Liver (tissue), 9 donors: ENCODE measurements around the gene POMC. TPM values are rescaled to one million over a fixed set of nuclear protein-coding genes. Genes with fewer than 3 reads are reported as not detected.

Experiments used
- DNase-seq: peaks from one replicate; pipeline ENCODE4 v3.0.0-alpha.2; 2017; ENCODE audit warnings: low spot score
- H3K27ac ChIP-seq, 2 donors: one replicate each; pipeline ENCODE4 v1.7.0; 2013; ENCODE audit warnings: inconsistent platforms in 2 of 2, low read length in 2 of 2, control low read depth in 1 of 2, low read depth in 1 of 2, mild to moderate bottlenecking in 1 of 2
- H3K27me3 ChIP-seq, 4 donors: one replicate each; pipeline versions ENCODE4 v1.6.1 to v1.7.0; 2013; ENCODE audit warnings: low read length in 3 of 4, inconsistent platforms in 1 of 4, mild to moderate bottlenecking in 1 of 4, moderate library complexity in 1 of 4; ENCODE audit not compliant: control insufficient read depth in 4 of 4, insufficient read depth in 4 of 4
- H3K36me3 ChIP-seq, 4 donors: one replicate each; pipeline versions ENCODE4 v1.6.1 to v1.7.0; 2013; ENCODE audit warnings: low read length in 3 of 4, mild to moderate bottlenecking in 3 of 4, low read depth in 1 of 4, moderate library complexity in 1 of 4; ENCODE audit not compliant: control insufficient read depth in 4 of 4, insufficient read depth in 3 of 4
- H3K4me1 ChIP-seq, 4 donors: one replicate each; pipeline versions ENCODE4 v1.6.1 to v1.7.0; 2013; ENCODE audit warnings: low read length in 3 of 4, mild to moderate bottlenecking in 3 of 4, moderate library complexity in 1 of 4; ENCODE audit not compliant: control insufficient read depth in 4 of 4, insufficient read depth in 4 of 4
- H3K4me3 ChIP-seq, 3 donors: one replicate each; pipeline versions ENCODE4 v1.6.1 to v1.7.0; 2013; ENCODE audit warnings: low read length in 3 of 3, control low read depth in 1 of 3, low read depth in 1 of 3, mild to moderate bottlenecking in 1 of 3
- H3K9ac ChIP-seq, 2 donors: one replicate each; pipeline ENCODE4 v1.7.0; 2013; ENCODE audit warnings: low read length in 2 of 2, mild to moderate bottlenecking in 2 of 2, moderate library complexity in 2 of 2, control low read depth in 1 of 2, low read depth in 1 of 2
- H3K9me3 ChIP-seq, 4 donors: one replicate each; pipeline versions ENCODE4 v1.6.1 to v1.7.0; 2013; ENCODE audit warnings: low read length in 3 of 4; ENCODE audit not compliant: control insufficient read depth in 4 of 4
- ATF3 ChIP-seq: IDR thresholded peaks from 2 replicates; pipeline ENCODE4 v1.6.1; 2016; ENCODE audit warnings: antibody characterized with exemption
- CTCF ChIP-seq: fragments of 150-350 bp; IDR thresholded peaks from 2 replicates; pipeline ENCODE4 v1.5.1; 2017; ENCODE audit warnings: improper control_type of control experiment, low read depth, low read length; ENCODE audit not compliant: missing input control
- EGR1 ChIP-seq, 2 donors: IDR thresholded peaks; 2 replicates each; pipeline ENCODE4 v1.6.1; 2016 to 2018; ENCODE audit warnings: antibody characterized with exemption in 2 of 2, low read depth in 2 of 2
- FOXA1 ChIP-seq: IDR thresholded peaks from 2 replicates; pipeline ENCODE4 v1.6.1; 2016; ENCODE audit warnings: antibody characterized with exemption
- FOXA2 ChIP-seq: IDR thresholded peaks from 2 replicates; pipeline ENCODE4 v1.6.1; 2016; ENCODE audit warnings: antibody characterized with exemption
- GABPA ChIP-seq, 2 donors: IDR thresholded peaks in 1 of 2; conservative IDR thresholded peaks in 1 of 2; 2 replicates each; pipeline ENCODE4 v1.6.1; 2016; ENCODE audit warnings: antibody characterized with exemption in 2 of 2, mild to moderate bottlenecking in 1 of 2, moderate library complexity in 1 of 2
- HNF4A ChIP-seq, 2 donors: conservative IDR thresholded peaks; 2 replicates each; pipeline ENCODE4 v1.6.1; 2016; ENCODE audit warnings: antibody characterized with exemption in 2 of 2, mild to moderate bottlenecking in 2 of 2
- HNF4G ChIP-seq: IDR thresholded peaks from 2 replicates; pipeline ENCODE4 v1.6.1; 2016; ENCODE audit warnings: antibody characterized with exemption
- JUND ChIP-seq, 2 donors: IDR thresholded peaks; 2 replicates each; pipeline ENCODE4 v1.6.1; 2016; ENCODE audit warnings: antibody characterized with exemption in 2 of 2
- MAX ChIP-seq: IDR thresholded peaks from 2 replicates; pipeline ENCODE4 v1.6.1; 2016; ENCODE audit warnings: antibody characterized with exemption
- NR2F2 ChIP-seq: IDR thresholded peaks from 2 replicates; pipeline ENCODE4 v1.6.1; 2016; ENCODE audit warnings: antibody characterized with exemption
- RAD21 ChIP-seq, 2 donors: IDR thresholded peaks; 2 replicates each; pipeline ENCODE4 v1.6.1; 2016; ENCODE audit warnings: antibody characterized with exemption in 2 of 2, mild to moderate bottlenecking in 2 of 2
- REST ChIP-seq: IDR thresholded peaks from 2 replicates; pipeline ENCODE4 v1.6.1; 2016; ENCODE audit warnings: antibody characterized with exemption, mild to moderate bottlenecking
- RXRA ChIP-seq, 2 donors: IDR thresholded peaks; 2 replicates each; pipeline ENCODE4 v1.6.1; 2017 to 2018; ENCODE audit warnings: antibody characterized with exemption in 2 of 2, mild to moderate bottlenecking in 1 of 2
- SP1 ChIP-seq: IDR thresholded peaks from 2 replicates; pipeline ENCODE4 v1.6.1; 2018; ENCODE audit warnings: antibody characterized with exemption, mild to moderate bottlenecking
- TAF1 ChIP-seq: conservative IDR thresholded peaks from 2 replicates; pipeline ENCODE4 v1.6.1; 2016; ENCODE audit warnings: antibody characterized with exemption, mild to moderate bottlenecking
- YY1 ChIP-seq: IDR thresholded peaks from 2 replicates; pipeline ENCODE4 v1.6.1; 2016; ENCODE audit warnings: antibody characterized with exemption, mild to moderate bottlenecking
- ZBTB33 ChIP-seq: IDR thresholded peaks from 2 replicates; pipeline ENCODE4 v1.6.1; 2016; ENCODE audit warnings: antibody characterized with exemption
- WGBS: extraction: QIAGEN DNeasy Blood & Tissue Kit; methylation state at CpG from one replicate; pipeline ENCODE4 v1.1.7; 2013; 5-methylcytosine and 5-hydroxymethylcytosine counted together
- polyA plus RNA-seq, 2 donors: library from polyadenylated mRNA; stranded (reverse) in 1 of 2; unstranded in 1 of 2; fragments of 200-250 nt in 1 of 2; fragments of >200 nt in 1 of 2; fragmentation: Nextera tagmentation in 1 of 2; extraction: Ambion mirVana in 1 of 2; gene quantifications; one replicate each; pipeline versions ENCODE4 v1.2.1 to v1.2.3, GENCODE V29; 2013 to 2015
- total RNA-seq, 2 donors: library from RNA; depleted of rRNA; stranded (reverse); fragments of >200 nt; gene quantifications; one replicate each; pipeline ENCODE4 v1.2.3, GENCODE V29; 2014
- donor health status: healthy.
- donor health status: healthy.
- donor health status: healthy.
- donor health status: healthy.
- donor health status: healthy.

POMC gene
- total and polyA plus RNA-seq, 4 donors = 0.67 to 7.8 (median 0.93) TPM

DNA sequence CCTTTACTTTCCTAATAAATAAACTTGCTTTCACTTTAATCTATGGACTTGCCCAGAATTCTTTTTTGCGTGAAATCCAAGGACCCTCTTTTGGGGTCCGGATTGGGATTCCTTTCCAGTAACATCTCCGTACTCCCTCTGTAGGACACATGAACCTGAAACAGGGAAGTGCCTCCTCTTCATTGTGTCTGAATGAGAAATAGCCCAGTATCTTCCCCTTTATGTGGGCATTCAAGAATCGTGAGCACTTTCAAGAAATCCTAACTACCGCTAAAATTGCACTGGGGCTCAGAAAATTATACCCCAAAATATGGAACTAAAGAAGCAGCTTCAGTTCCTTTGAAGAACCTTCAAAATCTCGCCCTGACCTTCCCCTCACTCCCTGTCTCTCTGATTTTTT is 7.8 kb upstream of the POMC start:
- no peak for DNase-seq
- H3K36me3 ChIP-seq = no peaks in the 10 kb centered on the region
- H3K9me3 ChIP-seq = no peaks in the 10 kb centered on the region
- no peak overlapping the region for H3K9ac ChIP-seq
- no peak for TF ChIP-seq MAX
- TF ChIP-seq HNF4A (conservative IDR thresholded peaks at IDR 0.05) = no peak
- no peak for TF ChIP-seq ATF3
- no peak for TF ChIP-seq TAF1
- no peak for TF ChIP-seq SP1
- no peak for TF ChIP-seq EGR1 (IDR thresholded peaks at IDR 0.05; ENCODE audit: low read depth in 2 of 2)
- TF ChIP-seq GABPA (IDR thresholded peaks at IDR 0.05 in 1 of 2, conservative IDR thresholded peaks at IDR 0.05 in 1 of 2) = no peak
- TF ChIP-seq YY1 = no peak
- TF ChIP-seq RXRA (IDR thresholded peaks at IDR 0.05) = no peak
- no peak for TF ChIP-seq NR2F2
- TF ChIP-seq REST = no peak
- no peak for TF ChIP-seq FOXA2
- no peak for TF ChIP-seq HNF4G
- TF ChIP-seq CTCF = no peak
- no peak for TF ChIP-seq ZBTB33
- TF ChIP-seq JUND (IDR thresholded peaks at IDR 0.05) = no peak
- no peak for TF ChIP-seq FOXA1
- TF ChIP-seq RAD21 (IDR thresholded peaks at IDR 0.05) = no peak
- H3K27me3 ChIP-seq = peaks cover 0 to 9% (median 3%) of the 10 kb centered on the region in 4 donors
- no peak overlapping the region for H3K27ac ChIP-seq
- no peak overlapping the region for H3K4me3 ChIP-seq
- H3K4me1 ChIP-seq = no peaks in the 10 kb centered on the region
- 79% methylated on average over 6 of the region's 6 CpGs for WGBS
